Endothelial cell of umbilical vein (primary cell): ENCODE data around the gene SLC38A9. TPM values are rescaled to one million over a fixed set of nuclear protein-coding genes. Genes with fewer than 3 reads are reported as not detected.

Experiments
- BruUV-seq: library from RNA; stranded (reverse); fragments of 400-500 nt; replicated peaks from 2 replicates; lab custom pipeline; 2021; lab: Mats Ljungman, UMichigan
- CTCF ChIA-PET: fragments of 300-600, 350-600 bp; sonication (Branson Sonifier 250); formaldehyde crosslinking; loops from one replicate; lab custom pipeline; 2021; ENCODE audit warnings: antibody characterized with exemption, inconsistent platforms; lab: Charles Lee
- POLR2A ChIA-PET: fragments of 300-600, 350-600 bp; sonication (Branson Sonifier 250); formaldehyde crosslinking; loops from one replicate; lab custom pipeline; 2021; ENCODE audit warnings: antibody characterized with exemption, inconsistent platforms; lab: Charles Lee
- DNase-seq: peaks from one replicate; pipeline ENCODE4 v3.0.0-alpha.2; 2011; ENCODE audit warnings: low read depth, low spot score
- FAIRE-seq: peaks from 2 replicates; lab custom pipeline; 2011; peaks lifted over from hg19 to GRCh38; lab: Jason Lieb, UNC
- H2AFZ ChIP-seq: 2 replicates; pipeline ENCODE4 v1.6.0; 2012; ENCODE audit warnings: low read depth, low read length, control low read depth, inconsistent platforms
- H3K27ac ChIP-seq: 2 replicates; pipeline ENCODE4 v1.5.1; 2011; ENCODE audit warnings: low read depth, mild to moderate bottlenecking, control low read depth, low read length, moderate library complexity; ENCODE audit not compliant: insufficient read depth
- H3K27me3 ChIP-seq, 2 experiments: 2 replicates each; pipeline versions ENCODE4 v1.6.0 to v1.6.1; 2011; ENCODE audit warnings: low read length in 2 of 2, mixed read lengths in 1 of 2; ENCODE audit not compliant: control insufficient read depth in 2 of 2, insufficient read depth in 2 of 2
- H3K36me3 ChIP-seq, 2 experiments: 2 replicates in 1 of 2; 3 replicates in 1 of 2; pipeline ENCODE4 v1.5.1; 2011; ENCODE audit warnings: low read length in 2 of 2, mild to moderate bottlenecking in 1 of 2, moderate library complexity in 1 of 2; ENCODE audit not compliant: control insufficient read depth in 2 of 2, insufficient read depth in 2 of 2; ENCODE audit errors: extremely low read depth in 1 of 2
- H3K4me1 ChIP-seq: 3 replicates; pipeline ENCODE4 v1.5.1; 2011; ENCODE audit warnings: mild to moderate bottlenecking, low read length; ENCODE audit not compliant: control insufficient read depth, insufficient read depth; ENCODE audit errors: extremely low read depth
- H3K4me2 ChIP-seq: 2 replicates; pipeline ENCODE4 v1.6.1; 2011; ENCODE audit warnings: low read length, control low read depth, mixed read lengths; ENCODE audit not compliant: insufficient read depth
- H3K4me3 ChIP-seq, 3 experiments: fragments of 200-600 bp in 1 of 3; sonication (generic), shearing (Covaris generic) in 1 of 3; replicated peaks in 1 of 3; 2 replicates each; pipeline ENCODE4 v1.5.1; 2011 to 2016; ENCODE audit warnings: control low read depth in 3 of 3, low read length in 3 of 3, mild to moderate bottlenecking in 2 of 3, inconsistent platforms in 1 of 3, low read depth in 1 of 3, moderate library complexity in 1 of 3; ENCODE audit not compliant: insufficient read depth in 1 of 3
- H3K79me2 ChIP-seq: 2 replicates; pipeline ENCODE4 v1.6.0; 2012; ENCODE audit warnings: low read length, inconsistent platforms; ENCODE audit not compliant: control insufficient read depth, insufficient read depth
- H3K9ac ChIP-seq: replicated peaks from 2 replicates; pipeline ENCODE3; 2011; ENCODE audit warnings: low read length, control low read depth; ENCODE audit not compliant: insufficient read depth; ENCODE audit errors: extremely low read depth
- H3K9me1 ChIP-seq: replicated peaks from 3 replicates; pipeline ENCODE4 v1.6.0; 2011; ENCODE audit warnings: mild to moderate bottlenecking, low read length; ENCODE audit not compliant: control insufficient read depth, insufficient read depth; ENCODE audit errors: extremely low read depth
- H3K9me3 ChIP-seq: replicated peaks from 2 replicates; pipeline ENCODE4 v1.5.1; 2012; ENCODE audit warnings: low read length, inconsistent platforms; ENCODE audit not compliant: control insufficient read depth, insufficient read depth
- H4K20me1 ChIP-seq: replicated peaks from 2 replicates; pipeline ENCODE3; 2011; ENCODE audit warnings: mild to moderate bottlenecking, low read length; ENCODE audit not compliant: control insufficient read depth, insufficient read depth; ENCODE audit errors: extremely low read depth
- CTCF ChIP-seq, 2 donors: IDR thresholded peaks; 1 replicate in 1 of 2; 2 replicates in 1 of 2; pipeline ENCODE4 v1.5.1; 2011; ENCODE audit warnings: low read length in 2 of 2, mild to moderate bottlenecking in 2 of 2, moderate library complexity in 2 of 2, control low read depth in 1 of 2, inconsistent platforms in 1 of 2, low read depth in 1 of 2; ENCODE audit not compliant: insufficient read depth in 1 of 2; ENCODE audit errors: extremely low read depth in 1 of 2
- EZH2 ChIP-seq: IDR thresholded peaks from 2 replicates; pipeline ENCODE4 v1.6.1; 2012; ENCODE audit warnings: borderline replicate concordance, low read depth, mild to moderate bottlenecking, moderate library complexity, low read length, inconsistent platforms; ENCODE audit not compliant: severe bottlenecking
- FOS ChIP-seq: IDR thresholded peaks from 2 replicates; pipeline ENCODE4 v1.6.1; 2011; ENCODE audit warnings: mild to moderate bottlenecking, low read length, moderate library complexity, borderline replicate concordance; ENCODE audit not compliant: insufficient read depth
- GATA2 ChIP-seq: IDR thresholded peaks from 2 replicates; pipeline ENCODE4 v1.7.0; 2011; ENCODE audit warnings: low read depth, mild to moderate bottlenecking, moderate library complexity, mixed read lengths, low read length; ENCODE audit not compliant: insufficient read length, insufficient read depth
- JUN ChIP-seq: IDR thresholded peaks from 2 replicates; pipeline ENCODE4 v1.6.1; 2011; ENCODE audit warnings: borderline replicate concordance, low read depth; ENCODE audit not compliant: insufficient read length, insufficient read depth
- MAX ChIP-seq: IDR thresholded peaks from 2 replicates; pipeline ENCODE4 v1.6.1; 2011; ENCODE audit not compliant: insufficient read depth, insufficient read length
- MYC ChIP-seq: IDR thresholded peaks from one replicate; pipeline ENCODE4 v1.6.1; 2011; ENCODE audit warnings: mild to moderate bottlenecking, low read depth, low read length
- POLR2A ChIP-seq: IDR thresholded peaks from 2 replicates; pipeline ENCODE4 v1.6.1; 2012; ENCODE audit warnings: low read depth, mild to moderate bottlenecking, control low read depth, low read length
- POLR2AphosphoS5 ChIP-seq: IDR thresholded peaks from 2 replicates; pipeline ENCODE4 v1.6.1; 2012; ENCODE audit warnings: low read depth, mild to moderate bottlenecking, control low read depth, low read length, moderate library complexity; ENCODE audit not compliant: insufficient read depth
- dilution Hi-C: fragments of 300-500 bp; cut with MboI; formaldehyde crosslinking; loops from one replicate; pipeline ENCODE4 v1.15.0; 2019; ENCODE audit warnings: low sequenced_read_pairs; ENCODE audit not compliant: extremely low pct_ligation_motif_present
- intact Hi-C: fragments of 100-400 bp; cut with micrococcal nuclease; formaldehyde crosslinking; loops from one replicate; pipeline ENCODE4 v1.10.0; 2022
- polyA plus RNA-seq, 4 experiments: library from polyadenylated mRNA; depleted of rRNA in 3 of 4; stranded (reverse) in 3 of 4; unstranded in 1 of 4; fragments of >200 nt; gene quantifications; 2 replicates each; pipeline versions ENCODE4 v1.2.1 to v1.2.3, GENCODE V29; 2011 to 2012; ENCODE audit warnings: missing spikeins in 1 of 4
- total RNA-seq: library from RNA; stranded (reverse); gene quantifications from 2 replicates; pipeline ENCODE4 v1.2.3, GENCODE V29; 2021

Gene SLC38A9
- total and polyA plus RNA-seq, 2 donors (not counting 3 experiments of a cell fraction or from before 2014, with no cell fraction given) = 14.1 to 24.9 TPM

- no peak for DNase-seq
- POLR2A ChIA-PET = no interaction called here
Measured at GRCh38 chr5:55600086-55600485, 112.0 kb downstream of the SLC38A9 start.

More at GRCh38 chr5:55600086-55600485, 112.0 kb downstream of the SLC38A9 start:
- Histone ChIP-seq H3K4me1 (peaks cover 35% of the 10 kb centered on the region), H3K36me3 (no peaks in the 10 kb centered on the region), H3K4me2 (peak overlapping the region; percentile 89), H3K4me3 (peak overlapping the region in 1 of 3 experiments; percentile 40), H3K9ac (peak overlapping the region; percentile 82), H3K9me3 (no peaks in the 10 kb centered on the region), H3K27ac (peak overlapping the region; percentile 92), H2AFZ (peak overlapping the region; percentile 56), H3K79me2 (no peaks in the 10 kb centered on the region), H3K9me1 (no peaks in the 10 kb centered on the region), H3K27me3 (no peaks in the 10 kb centered on the region), H4K20me1 (no peaks in the 10 kb centered on the region)
- dilution Hi-C loops = no loop called here
- CTCF ChIA-PET = interaction anchor here (0.7 to 1.7 kb wide), 3 partner anchors 49 to 198 kb away, joined by 3 to 6 read pairs (median 3); no protein-coding TSS in a partner anchor
- intact Hi-C loops = loop anchor here (2.0 to 5.0 kb wide), 2 partner anchors 65 to 193 kb away; partner anchors contain the start of gene PLPP1
- peak; percentile 24 for FAIRE-seq
- TF ChIP-seq FOS (no peak), GATA2 (no peak), MAX (no peak), POLR2AphosphoS5 (no peak), CTCF (IDR thresholded peaks at IDR 0.05; ENCODE audit: extremely low read depth in 1 of 2, insufficient read depth in 1 of 2, low read depth in 1 of 2, low read length in 2 of 2) (no peak), JUN (no peak), EZH2 (no peak), POLR2A (no peak), MYC (no peak)
- TSS peak; percentile 51 for BruUV-seq
